Measurements from ENCODE around the gene EFNA4. TPM values are rescaled to one million over a fixed set of nuclear protein-coding genes. Genes with fewer than 3 reads are reported as not detected.

The EFNA4 gene
- total and polyA plus RNA-seq, 9 of the 15 experiments (the other 6 are each of a cell fraction or from before 2014, with no cell fraction given) = 0.68 to 7.4 (median 6.1) TPM

- TF ChIP-seq ELK1 (CRISPR knock-in tag; IDR thresholded peaks at IDR 0.05) (no peak), GATAD2A (IDR thresholded peaks at IDR 0.05) (no peak), MCM5 (IDR thresholded peaks at IDR 0.05; ENCODE audit: low read depth) (no peak), RBM39 (optimal IDR thresholded peaks at IDR 0.05; ENCODE audit: low read depth, low read length) (no peak), CEBPG (CRISPR knock-in tag; IDR thresholded peaks at IDR 0.05) (no peak), CEBPG (tag; conservative IDR thresholded peaks at IDR 0.05 in 1 of 2, IDR thresholded peaks at IDR 0.05 in 1 of 2) (no peak), TEAD2 (tag; IDR thresholded peaks at IDR 0.05) (no peak), RBFOX2 (IDR thresholded peaks at IDR 0.05; ENCODE audit: low read depth, low read length) (no peak), ARID3B (CRISPR knock-in tag; IDR thresholded peaks at IDR 0.05; ENCODE audit: borderline replicate concordance) (no peak), ARHGAP35 (IDR thresholded peaks at IDR 0.05; ENCODE audit: partially characterized antibody) (no peak), TRIM24 (IDR thresholded peaks at IDR 0.05) (0 out of 4 replicates have a peak, but pooled peaks of 1 of the 2 experiments have one; percentile 4), TEAD1 (CRISPR knock-in tag; IDR thresholded peaks at IDR 0.05) (no peak), CCNT2 (IDR thresholded peaks at IDR 0.05; ENCODE audit: borderline replicate concordance, extremely low read depth, insufficient read length, low read depth, low read length) (no peak), ZNF75A (CRISPR knock-in tag; IDR thresholded peaks at IDR 0.05) (no peak), AFF1 (IDR thresholded peaks at IDR 0.05; ENCODE audit: low read depth in 1 of 2, partially characterized antibody in 2 of 2) (peak in 1 of 2 experiments; percentile 21), PHB2 (IDR thresholded peaks at IDR 0.05; ENCODE audit: low read depth) (no peak), ESRRB (CRISPR knock-in tag; IDR thresholded peaks at IDR 0.05; ENCODE audit: borderline replicate concordance) (no peak), ELF4 (CRISPR knock-in tag; IDR thresholded peaks at IDR 0.05) (no peak), PPARD (CRISPR knock-in tag; IDR thresholded peaks at IDR 0.05) (no peak), PKNOX1 (IDR thresholded peaks at IDR 0.05) (0 out of 2 replicates have a peak, but pooled peaks have one; percentile 18)
These were observed 731 bp downstream of the EFNA4 start (continued) for GRCh38 chr1:155064111-155064831.

All from K562 (cell line).